Measurements from ENCODE around the gene C4orf36.
"Not testable (repeated sequence)": the region's sequence is repeated elsewhere in the genome, so short reads cannot be mapped to it uniquely, and the experiment has no call there.

The C4orf36 gene

GRCh38 chr4:86916392-86916791, 24.2 kb upstream of the C4orf36 start:
- DNase-seq, result no peak

- no peak for DNase-seq
Observed at GRCh38 chr4:86910820-86911684, 18.8 kb upstream of the C4orf36 start.

GRCh38 chr4:86910369-86910768, 18.1 kb upstream of the C4orf36 start:
- DNase-seq, result no peak

GRCh38 chr4:86909546-86910295, 17.5 kb upstream of the C4orf36 start:
- DNase-seq, result no peak

- no peak for DNase-seq
Observed at GRCh38 chr4:86908251-86908657, 16.0 kb upstream of the C4orf36 start.

- DNase-seq, result no peak
Observed at GRCh38 chr4:86901864-86902263, 9.6 kb upstream of the C4orf36 start.

GRCh38 chr4:86898562-86898961, 6.3 kb upstream of the C4orf36 start:
- no peak for DNase-seq

- DNase-seq, result no peak
Observed at GRCh38 chr4:86896596-86896995, 4.4 kb upstream of the C4orf36 start.

GRCh38 chr4:86895692-86896488, 3.7 kb upstream of the C4orf36 start:
- peak; percentile 6 to 32 for DNase-seq

- no peak for DNase-seq
Observed at GRCh38 chr4:86894455-86894854, 2.2 kb upstream of the C4orf36 start.

- no peak for DNase-seq
Observed at GRCh38 chr4:86893136-86893535, 914 bp upstream of the C4orf36 start.

GRCh38 chr4:86892636-86892960, 376 bp upstream of the C4orf36 start:
- no peak for DNase-seq

- DNase-seq, result no peak
Observed at GRCh38 chr4:86890790-86891189, 1.4 kb downstream of the C4orf36 start.

- no peak for DNase-seq
Observed at GRCh38 chr4:86879641-86880040, 12.6 kb downstream of the C4orf36 start.

GRCh38 chr4:86878640-86879039, 13.6 kb downstream of the C4orf36 start:
- DNase-seq, result no peak

GRCh38 chr4:86876894-86877685, 15.1 kb downstream of the C4orf36 start:
- DNase-seq, result no peak

- DNase-seq, result not testable (repeated sequence)
Observed at GRCh38 chr4:86875436-86875835, 16.8 kb downstream of the C4orf36 start.

GRCh38 chr4:86872135-86872534, 20.1 kb downstream of the C4orf36 start:
- DNase-seq, result no peak

- DNase-seq, result no peak
Observed at GRCh38 chr4:86870442-86871069, 21.7 kb downstream of the C4orf36 start.

GRCh38 chr4:86857341-86858052, 34.7 kb downstream of the C4orf36 start:
- DNase-seq, result no peak

- DNase-seq, result no peak
Observed at GRCh38 chr4:86856896-86857295, 35.3 kb downstream of the C4orf36 start.

Measured in NCI-H187 (cell line).